Measurements from ENCODE around the gene FGFR3. TPM values are rescaled to one million over a fixed set of nuclear protein-coding genes. Genes with fewer than 3 reads are reported as not detected.

FGFR3 gene
- total RNA-seq: 10 to 100 TPM in 4 of 8 experiments, 1 to 10 TPM in 3, under 1 TPM in 1; 0.76 to 39.4 (median 10.8) TPM

- peak within 1 kb of the TSS in 1 of 2 donors; percentile 81 for H3K27ac ChIP-seq
- peaks cover 20 to 33% of the 10 kb centered on the region in 2 donors for H3K4me1 ChIP-seq (replicated peaks in 1 of 2)
- in situ Hi-C loops (cut with MboI; ENCODE audit: low pct_unique_long_range_greater_than_20kb in 2 of 9, low sequenced_read_pairs in 9 of 9, unreplicated experiment in 9 of 9): no loop called here
- no CpG with 5 or more reads among the region's 95 CpGs for WGBS, 10 experiments
- H3K4me3 ChIP-seq: peak within 1 kb of the TSS; percentile 33 to 81 (median 49)
- ATAC-seq (replicated peaks in 6 of 8): peak; percentile 58 to 86 (median 64)
Measured at GRCh38 chr4:1792832-1793495, at the start of gene FGFR3. Gene FGFR3 (plus strand): TSS chr4:1793293. CDS start chr4:1793935, 642 bp downstream.

- no peak overlapping the region for H3K4me3 ChIP-seq
- no peak overlapping the region for H3K27ac ChIP-seq
- ATAC-seq (replicated peaks in 6 of 8): no peak
- WGBS, 10 experiments: 56 to 100% (median 81%) methylated on average over 1 to 6 of the region's 12 CpGs; no CpG with 5 or more reads in 6 of the 10 experiments
- in situ Hi-C loops (cut with MboI; ENCODE audit: low pct_unique_long_range_greater_than_20kb in 2 of 9, low sequenced_read_pairs in 9 of 9, unreplicated experiment in 9 of 9): loop anchor here in 1 of 9 experiments (25.0 kb wide), 1 partner anchor 381 kb away; no protein-coding TSS in a partner anchor
- H3K4me1 ChIP-seq (replicated peaks in 1 of 2): peaks cover 3 to 6% of the 10 kb centered on the region in 2 donors
Measured at GRCh38 chr4:1743551-1743950, 49.5 kb upstream of the FGFR3 start.

DNA sequence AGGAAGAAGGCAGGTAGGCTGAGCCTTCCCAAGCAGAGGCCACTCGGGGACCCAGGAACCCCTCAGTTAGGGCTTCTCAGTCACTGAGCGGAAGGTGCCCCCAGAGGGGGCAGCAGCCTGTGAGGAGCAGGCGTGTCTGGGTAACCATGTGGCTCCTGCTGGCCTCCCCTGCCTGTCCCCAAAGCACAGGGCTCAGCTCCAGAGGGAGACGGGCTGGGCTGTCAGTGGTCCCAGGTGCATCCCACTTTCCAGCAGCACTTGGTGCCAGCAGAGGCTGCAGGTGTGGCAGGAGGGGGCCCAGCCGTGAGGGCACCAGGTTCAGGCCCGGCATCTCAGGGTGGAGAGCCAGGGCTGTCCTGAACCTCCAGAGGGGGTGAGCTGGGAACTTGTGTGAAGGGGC is 49.1 kb upstream of the FGFR3 start:
- no peak for ATAC-seq (replicated peaks in 6 of 8)
- H3K4me3 ChIP-seq: no peak overlapping the region
- 83% methylated on average over 2 of the region's 6 CpGs; no CpG with 5 or more reads in 9 of the 10 experiments for WGBS, 10 experiments
- peaks cover 3 to 9% of the 10 kb centered on the region in 2 donors for H3K4me1 ChIP-seq (replicated peaks in 1 of 2)
- H3K27ac ChIP-seq: no peak overlapping the region
- in situ Hi-C loops (cut with MboI; ENCODE audit: low pct_unique_long_range_greater_than_20kb in 2 of 9, low sequenced_read_pairs in 9 of 9, unreplicated experiment in 9 of 9): loop anchor here in 1 of 9 experiments (25.0 kb wide), 1 partner anchor 382 kb away; no protein-coding TSS in a partner anchor

- no peak for ATAC-seq (replicated peaks in 6 of 8)
- H3K27ac ChIP-seq: no peak overlapping the region
- WGBS, 10 experiments: 80 to 100% (median 98%) methylated on average over 1 to 10 of the region's 14 CpGs; no CpG with 5 or more reads in 6 of the 10 experiments
- H3K4me1 ChIP-seq (replicated peaks in 1 of 2): peaks cover 5 to 12% of the 10 kb centered on the region in 2 donors
- H3K4me3 ChIP-seq: no peak overlapping the region
- in situ Hi-C loops (cut with MboI; ENCODE audit: low pct_unique_long_range_greater_than_20kb in 2 of 9, low sequenced_read_pairs in 9 of 9, unreplicated experiment in 9 of 9): loop anchor here in 1 of 9 experiments (25.0 kb wide), 1 partner anchor 382 kb away; no protein-coding TSS in a partner anchor
Measured at GRCh38 chr4:1744552-1744951, 48.5 kb upstream of the FGFR3 start.

DNA sequence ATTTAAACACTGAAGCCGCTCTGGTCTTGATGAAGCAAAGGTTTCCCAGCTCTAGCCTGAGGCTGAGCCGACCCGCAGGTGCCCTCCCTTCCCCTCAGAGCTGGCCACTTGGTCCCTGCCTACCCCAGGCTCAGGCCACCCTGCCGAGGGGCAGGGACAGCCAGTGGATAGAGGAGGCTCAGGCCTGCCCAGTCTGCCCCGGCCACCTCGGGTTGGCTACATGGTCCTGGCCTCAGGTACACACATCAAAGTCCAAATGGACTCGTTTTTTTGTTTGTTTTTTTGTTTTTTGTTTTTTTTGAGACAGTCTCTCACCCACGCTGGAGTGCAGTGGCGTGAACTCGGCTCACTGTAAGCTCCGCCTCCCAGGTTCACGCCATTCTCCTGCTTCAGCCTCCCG is 47.9 kb upstream of the FGFR3 start:
- in situ Hi-C loops (cut with MboI; ENCODE audit: low pct_unique_long_range_greater_than_20kb in 2 of 9, low sequenced_read_pairs in 9 of 9, unreplicated experiment in 9 of 9): loop anchor here in 1 of 9 experiments (25.0 kb wide), 1 partner anchor 383 kb away; no protein-coding TSS in a partner anchor
- Histone ChIP-seq H3K4me1 (replicated peaks in 1 of 2) (peaks cover 6 to 18% of the 10 kb centered on the region in 2 donors), H3K27ac (no peak overlapping the region), H3K4me3 (no peak overlapping the region)
- WGBS, 10 experiments: 80 to 100% (median 86%) methylated on average over 1 to 7 of the region's 13 CpGs; no CpG with 5 or more reads in 3 of the 10 experiments
- ATAC-seq (replicated peaks in 6 of 8): no peak

DNA sequence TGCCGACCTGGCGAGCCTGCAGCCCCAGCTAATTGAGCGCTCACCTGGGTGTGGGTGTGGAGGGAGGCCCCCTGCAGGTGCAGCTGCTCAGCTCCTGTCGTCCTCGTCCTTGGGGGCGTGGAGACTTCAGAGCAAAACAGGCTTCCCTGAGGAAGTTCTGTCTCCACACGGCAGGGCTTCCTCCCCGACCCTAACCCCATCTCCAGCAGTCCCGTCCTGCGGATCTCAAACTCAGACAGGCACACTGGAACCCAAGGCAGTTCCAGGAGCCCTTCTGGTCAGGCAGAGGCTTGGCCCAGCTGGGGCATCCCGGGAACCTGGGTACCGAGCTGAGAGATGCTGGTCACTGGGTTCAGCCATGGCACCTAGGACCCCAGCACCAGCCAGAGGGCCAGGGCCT is 47.4 kb upstream of the FGFR3 start:
- WGBS, 10 experiments: 60 to 100% (median 93%) methylated on average over 1 to 3 of the region's 12 CpGs; no CpG with 5 or more reads in 6 of the 10 experiments
- Histone ChIP-seq H3K27ac (no peak overlapping the region), H3K4me3 (no peak overlapping the region), H3K4me1 (replicated peaks in 1 of 2) (peaks cover 6 to 19% of the 10 kb centered on the region in 2 donors)
- in situ Hi-C loops (cut with MboI; ENCODE audit: low pct_unique_long_range_greater_than_20kb in 2 of 9, low sequenced_read_pairs in 9 of 9, unreplicated experiment in 9 of 9): loop anchor here in 1 of 9 experiments (25.0 kb wide), 1 partner anchor 383 kb away; no protein-coding TSS in a partner anchor
- ATAC-seq (replicated peaks in 6 of 8): no peak

DNA sequence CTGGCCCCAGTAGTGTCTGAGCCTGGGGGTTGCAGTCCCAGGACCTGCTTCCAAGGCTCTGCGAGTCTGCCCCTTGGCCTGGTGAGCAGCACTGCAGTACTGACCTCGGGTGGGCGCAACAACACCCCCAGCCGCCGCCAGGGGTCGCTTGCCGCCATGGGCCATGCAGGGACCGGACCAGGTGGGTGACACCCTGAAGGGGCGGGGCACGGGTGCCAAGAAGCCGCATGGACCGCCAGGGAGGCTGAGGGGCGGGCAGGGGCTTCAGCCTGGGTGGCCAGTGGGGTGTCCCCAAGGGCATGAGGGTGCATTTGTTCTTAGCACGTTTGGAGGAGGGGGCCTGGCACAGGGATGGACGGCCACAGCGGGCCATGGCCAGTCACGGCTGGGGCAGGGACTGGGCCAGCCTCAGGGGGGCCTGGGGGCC is 46.8 kb upstream of the FGFR3 start:
- H3K4me3 ChIP-seq: no peak overlapping the region
- WGBS, 10 experiments: no CpG with 5 or more reads among the region's 17 CpGs

DNA sequence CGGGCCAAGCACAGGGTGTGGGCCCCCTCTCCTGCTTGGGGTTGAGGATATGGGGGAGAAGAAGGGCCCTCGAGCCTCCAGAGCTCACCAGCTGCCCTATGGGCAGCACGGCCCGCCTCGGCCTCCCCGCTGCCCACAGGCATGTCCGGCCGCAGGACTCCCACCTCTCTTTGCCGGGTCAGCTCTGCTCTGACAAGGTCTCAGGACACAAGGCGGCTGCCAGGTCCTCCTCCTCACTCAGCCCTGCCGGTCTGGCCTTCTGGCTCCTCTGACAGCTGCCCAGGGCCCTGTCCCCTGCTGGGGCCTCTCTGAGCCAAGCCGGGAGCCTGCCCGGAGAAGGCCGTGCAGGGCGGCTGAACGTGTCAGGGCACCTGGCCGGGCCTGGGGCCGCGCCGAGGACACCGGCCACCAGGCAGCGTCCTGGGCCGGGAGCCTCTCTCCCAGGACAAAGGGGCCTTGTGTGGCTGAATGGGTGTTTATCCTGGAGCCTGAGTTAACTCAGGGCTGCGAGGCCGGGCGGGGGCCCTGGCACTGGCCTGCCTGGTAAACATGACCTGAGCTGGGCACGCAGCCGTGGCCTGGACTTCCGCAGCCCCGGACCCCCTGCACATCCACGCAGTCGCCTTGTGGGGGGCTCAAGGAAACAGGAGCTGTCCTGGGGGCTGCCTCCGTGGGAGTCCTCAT is 46.0 kb upstream of the FGFR3 start:
- no peak for ATAC-seq (replicated peaks in 6 of 8)
- WGBS, 10 experiments: 96 to 100% (median 100%) methylated on average over 2 to 9 of the region's 33 CpGs; no CpG with 5 or more reads in 7 of the 10 experiments
- Histone ChIP-seq H3K27ac (no peak overlapping the region), H3K4me1 (replicated peaks in 1 of 2) (peaks cover 6 to 27% of the 10 kb centered on the region in 2 donors), H3K4me3 (no peak overlapping the region)
- in situ Hi-C loops (cut with MboI; ENCODE audit: low pct_unique_long_range_greater_than_20kb in 2 of 9, low sequenced_read_pairs in 9 of 9, unreplicated experiment in 9 of 9): loop anchor here in 1 of 9 experiments (25.0 kb wide), 1 partner anchor 385 kb away; no protein-coding TSS in a partner anchor

More for the DNA sequence above, 46.8 kb upstream of the FGFR3 start:
- in situ Hi-C loops (cut with MboI; ENCODE audit: low pct_unique_long_range_greater_than_20kb in 2 of 9, low sequenced_read_pairs in 9 of 9, unreplicated experiment in 9 of 9): loop anchor here in 1 of 9 experiments (25.0 kb wide), 1 partner anchor 384 kb away; no protein-coding TSS in a partner anchor
- Histone ChIP-seq H3K4me1 (replicated peaks in 1 of 2) (peaks cover 6 to 22% of the 10 kb centered on the region in 2 donors), H3K27ac (no peak overlapping the region)
- peak; percentile 56 to 88 (median 74) for ATAC-seq (replicated peaks in 6 of 8)

DNA sequence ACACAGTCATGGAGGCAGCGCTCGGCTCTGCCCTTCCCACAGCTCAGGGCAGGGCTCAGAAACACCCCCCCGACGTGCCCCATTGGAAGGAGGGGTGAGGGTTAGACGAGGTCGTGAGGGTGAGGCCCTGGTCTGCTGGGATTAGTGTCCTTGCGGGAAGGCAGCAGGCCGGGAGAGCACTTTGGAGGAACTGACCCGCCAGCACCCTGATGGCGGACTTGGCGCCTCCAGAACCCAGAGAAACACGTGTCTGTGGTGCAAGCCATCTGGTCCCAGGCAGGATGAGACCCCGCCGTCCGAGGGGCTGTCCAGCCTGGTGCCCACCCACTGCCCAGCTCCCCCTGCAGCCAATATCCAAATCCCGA is 45.5 kb upstream of the FGFR3 start:
- Histone ChIP-seq H3K4me1 (replicated peaks in 1 of 2) (peaks cover 6 to 33% of the 10 kb centered on the region in 2 donors), H3K27ac (no peak overlapping the region), H3K4me3 (no peak overlapping the region)
- in situ Hi-C loops (cut with MboI; ENCODE audit: low pct_unique_long_range_greater_than_20kb in 2 of 9, low sequenced_read_pairs in 9 of 9, unreplicated experiment in 9 of 9): loop anchor here in 1 of 9 experiments (25.0 kb wide), 1 partner anchor 385 kb away; no protein-coding TSS in a partner anchor
- ATAC-seq (replicated peaks in 6 of 8): no peak
- 72% methylated on average over 5 of the region's 16 CpGs; no CpG with 5 or more reads in 9 of the 10 experiments for WGBS, 10 experiments

GRCh38 chr4:1748465-1748995 is 44.6 kb upstream of the FGFR3 start:
- WGBS, 10 experiments: 0 to 44% methylated on average over 1 to 3 of the region's 29 CpGs; no CpG with 5 or more reads in 8 of the 10 experiments
- in situ Hi-C loops (cut with MboI; ENCODE audit: low pct_unique_long_range_greater_than_20kb in 2 of 9, low sequenced_read_pairs in 9 of 9, unreplicated experiment in 9 of 9): loop anchor here in 1 of 9 experiments (25.0 kb wide), 1 partner anchor 386 kb away; no protein-coding TSS in a partner anchor
- ATAC-seq (replicated peaks in 6 of 8): peak; percentile 59 to 77 (median 65)
- Histone ChIP-seq H3K4me3 (peak overlapping the region in 1 of 5 donors; percentile 10), H3K4me1 (replicated peaks in 1 of 2) (peaks cover 6 to 36% of the 10 kb centered on the region in 2 donors), H3K27ac (no peak overlapping the region)

- peak in 5 of 8 experiments; percentile 11 to 43 (median 12) for ATAC-seq (replicated peaks in 6 of 8)
- Histone ChIP-seq H3K4me1 (replicated peaks in 1 of 2) (peaks cover 8 to 43% of the 10 kb centered on the region in 2 donors), H3K27ac (no peak overlapping the region), H3K4me3 (no peak overlapping the region)
- in situ Hi-C loops (cut with MboI; ENCODE audit: low pct_unique_long_range_greater_than_20kb in 2 of 9, low sequenced_read_pairs in 9 of 9, unreplicated experiment in 9 of 9): loop anchor here in 1 of 9 experiments (25.0 kb wide), 1 partner anchor 387 kb away; no protein-coding TSS in a partner anchor
- WGBS, 10 experiments: no CpG with 5 or more reads among the region's 3 CpGs
Measured at GRCh38 chr4:1749370-1749769, 43.7 kb upstream of the FGFR3 start.

- in situ Hi-C loops (cut with MboI; ENCODE audit: low pct_unique_long_range_greater_than_20kb in 2 of 9, low sequenced_read_pairs in 9 of 9, unreplicated experiment in 9 of 9): loop anchor here in 2 of 9 experiments (10.0 to 25.0 kb wide), 2 partner anchors 65 to 388 kb away; no protein-coding TSS in a partner anchor
- 80% methylated on average over 2 of the region's 14 CpGs; no CpG with 5 or more reads in 9 of the 10 experiments for WGBS, 10 experiments
- Histone ChIP-seq H3K27ac (no peak overlapping the region), H3K4me3 (no peak overlapping the region), H3K4me1 (replicated peaks in 1 of 2) (peaks cover 8 to 43% of the 10 kb centered on the region in 2 donors)
- ATAC-seq (replicated peaks in 6 of 8): peak in 3 of 8 experiments; percentile 10 to 35 (median 29)
Measured at GRCh38 chr4:1749826-1750225, 43.3 kb upstream of the FGFR3 start.

Data from motor neuron (in vitro differentiated cells).